LNCAP (cell line): Measurements from ENCODE around the gene CUL7.

Experiments
- CTCF ChIP-seq: fragments of 450-650 bp; IDR thresholded peaks from 2 replicates; pipeline ENCODE4 v1.5.1; 2017; ENCODE audit warnings: mild to moderate bottlenecking

The CUL7 gene

GRCh38 chr6:43092635-43093034 lies 39.0 kb upstream of the CUL7 start:
- TF ChIP-seq CTCF: no peak

GRCh38 chr6:43091436-43091991 lies 37.9 kb upstream of the CUL7 start:
- no peak for TF ChIP-seq CTCF

GRCh38 chr6:43091020-43091419 lies 37.4 kb upstream of the CUL7 start:
- TF ChIP-seq CTCF: no peak

- TF ChIP-seq CTCF: no peak
These were observed 36.9 kb upstream of the CUL7 start for GRCh38 chr6:43090559-43090956.

GRCh38 chr6:43089874-43090558 lies 36.4 kb upstream of the CUL7 start:
- no peak for TF ChIP-seq CTCF

- TF ChIP-seq CTCF: no peak
These were observed 35.8 kb upstream of the CUL7 start for GRCh38 chr6:43089467-43089866.

- no peak for TF ChIP-seq CTCF
These were observed 35.0 kb upstream of the CUL7 start for GRCh38 chr6:43088654-43089056.
